K562 (cell line): ENCODE data around the gene CORO1A. TPM values are rescaled to one million over a fixed set of nuclear protein-coding genes. Genes with fewer than 3 reads are reported as not detected.

Source experiments
- CBFA2T2 ChIP-seq: fragments of 450-650 bp; conservative IDR thresholded peaks from 2 replicates; pipeline ENCODE4 v1.6.1; 2017; ENCODE audit warnings: mild to moderate bottlenecking
- EP300 ChIP-seq: IDR thresholded peaks from 2 replicates; pipeline ENCODE4 v1.6.1; 2012; ENCODE audit warnings: low read length, improper control_type of control experiment
- GTF2A2 ChIP-seq: IDR thresholded peaks from 2 replicates; pipeline ENCODE4 v1.6.1; 2016; ENCODE audit warnings: mild to moderate bottlenecking, missing genetic modification characterization, missing compliant biosample characterization
- NONO ChIP-seq, 2 experiments: fragments of 200-400 bp in 1 of 2; fragments of 450-650 bp in 1 of 2; formaldehyde crosslinking in 1 of 2; IDR thresholded peaks; 2 replicates each; pipeline ENCODE4 v1.6.1; 2017; ENCODE audit warnings: low read depth in 2 of 2, mild to moderate bottlenecking in 2 of 2, moderate library complexity in 2 of 2, low read length in 1 of 2
- SMARCE1 ChIP-seq: fragments of 450-650 bp; IDR thresholded peaks from 2 replicates; pipeline ENCODE4 v1.7.1; 2016; ENCODE audit warnings: mild to moderate bottlenecking
- SRF ChIP-seq, 2 experiments: fragments of 250-450, 450-650 bp in 1 of 2; sonication (Bioruptor Pico) in 1 of 2; sonication (generic) in 1 of 2; formaldehyde crosslinking; IDR thresholded peaks; 2 replicates each; pipeline versions ENCODE4 v1.5.0 to v1.5.1; 2020 to 2022; ENCODE audit warnings: mild to moderate bottlenecking in 1 of 2, missing genetic modification reagents in 1 of 2
- TAL1 ChIP-seq: fragments of 450-650 bp; IDR thresholded peaks from 2 replicates; pipeline ENCODE4 v1.6.1; 2016; ENCODE audit warnings: mild to moderate bottlenecking
- ZNF316 ChIP-seq: fragments of 450-650 bp; IDR thresholded peaks from 2 replicates; pipeline ENCODE4 v1.6.1; 2016
- ZNF507 ChIP-seq: conservative IDR thresholded peaks from 2 replicates; pipeline ENCODE4 v1.6.1; 2017; ENCODE audit warnings: missing genetic modification characterization, missing compliant biosample characterization
- ZNF696 ChIP-seq: fragments of 250-450 bp; sonication (Bioruptor Pico); conservative IDR thresholded peaks from 2 replicates; pipeline ENCODE4 v1.4.0; 2020; ENCODE audit warnings: mild to moderate bottlenecking, moderate library complexity
- ZNF778 ChIP-seq: fragments of 450-650 bp; formaldehyde crosslinking; IDR thresholded peaks from 2 replicates; pipeline ENCODE4 v1.4.0; 2020; ENCODE audit warnings: mild to moderate bottlenecking, moderate library complexity
- polyA plus RNA-seq, 8 experiments: library from polyadenylated mRNA; depleted of rRNA in 4 of 8; stranded (reverse) in 5 of 8; unstranded in 3 of 8; fragments of >200 nt; fragmentation: Nextera tagmentation in 2 of 8; fragmentation: Illumina TruSeq in 1 of 8; extraction: Ambion mirVana in 2 of 8; extraction: Trizol in 1 of 8; gene quantifications; 2 replicates each; pipeline versions ENCODE4 v1.2.1 to v1.2.3, GENCODE V29; 2011 to 2014; ENCODE audit warnings: inconsistent platforms in 1 of 8, missing spikeins in 1 of 8
- total RNA-seq, 7 experiments: library from RNA; depleted of rRNA in 6 of 7; stranded (reverse); fragments of >200 nt in 6 of 7; fragmentation: Illumina TruSeq in 2 of 7; extraction: Trizol in 2 of 7; gene quantifications; 2 replicates each; pipeline versions ENCODE4 v1.2.1 to v1.2.3, GENCODE V29; 2011 to 2021; ENCODE audit warnings: low replicate concordance in 1 of 7
- TF ChIP-seq, protein P1 (sequence below): sonication (generic); formaldehyde crosslinking; IDR thresholded peaks from 2 replicates; pipeline ENCODE4 v1.8.0; 2022; ENCODE audit warnings: mild to moderate bottlenecking, missing genetic modification reagents
- TF ChIP-seq, protein P2 (sequence below): fragments of 450-650 bp; formaldehyde crosslinking; IDR thresholded peaks from 2 replicates; pipeline ENCODE4 v1.4.0; 2020; ENCODE audit warnings: mild to moderate bottlenecking, moderate library complexity
- TF ChIP-seq, protein P3 (sequence below): IDR thresholded peaks from 2 replicates; pipeline ENCODE4 v1.6.1; 2014; ENCODE audit warnings: antibody characterized with exemption
- TF ChIP-seq, protein P4 (sequence below): fragments of 450-650 bp; formaldehyde crosslinking; IDR thresholded peaks from 2 replicates; pipeline ENCODE4 v1.4.0; 2020; ENCODE audit warnings: mild to moderate bottlenecking
- TF ChIP-seq, protein P5 (sequence below): fragments of 450-650 bp; IDR thresholded peaks from 2 replicates; pipeline ENCODE4 v1.6.1; 2014; ENCODE audit warnings: low read depth, mild to moderate bottlenecking, moderate library complexity, borderline replicate concordance
- TF ChIP-seq, protein P6 (sequence below): sonication (generic); formaldehyde crosslinking; IDR thresholded peaks from 2 replicates; pipeline ENCODE4 v1.9.0; 2022; ENCODE audit warnings: mild to moderate bottlenecking, missing genetic modification reagents

Gene CORO1A
- total and polyA plus RNA-seq, 9 of the 15 experiments (the other 6 are each of a cell fraction or from before 2014, with no cell fraction given): 0.22 to 23.8 (median 7.6) TPM

DNA sequence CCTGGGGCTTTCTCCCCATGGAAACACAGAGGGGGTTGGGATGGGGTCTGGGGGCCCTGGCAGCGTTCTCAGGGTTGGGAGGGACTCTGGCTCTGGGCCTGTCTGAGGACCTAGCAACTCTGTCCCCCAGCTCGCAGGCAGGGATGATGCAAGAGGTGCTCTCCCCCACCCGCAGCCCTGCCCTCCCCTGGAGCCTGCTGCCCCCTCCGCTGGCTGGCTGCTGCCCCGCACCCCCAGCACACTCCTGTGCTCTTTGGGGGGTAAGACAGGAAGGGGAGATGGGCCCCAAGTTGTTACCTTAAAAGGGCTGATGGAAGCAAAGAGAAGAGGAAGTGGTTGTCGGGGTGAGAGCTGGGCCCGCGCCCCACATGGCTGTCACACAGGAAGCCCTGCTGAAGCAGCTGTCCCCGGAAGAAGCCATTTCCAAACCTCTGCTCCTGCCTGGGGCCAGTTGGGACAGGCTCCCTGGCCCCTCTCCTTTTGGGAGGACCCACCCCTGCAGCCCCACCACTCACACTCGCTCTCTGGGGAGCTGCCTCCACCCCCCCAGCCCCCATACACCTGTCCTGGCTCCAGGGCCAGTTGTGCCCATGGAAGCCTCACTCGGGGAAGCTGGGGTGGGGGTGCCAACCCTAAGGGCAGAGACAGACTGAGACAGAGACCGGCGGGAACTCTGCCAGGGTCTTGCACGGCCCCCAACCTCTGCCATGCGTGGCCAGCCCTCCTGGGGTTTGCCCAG is 2.5 kb downstream of the CORO1A start (continued):
- TF ChIP-seq, protein P1, sequence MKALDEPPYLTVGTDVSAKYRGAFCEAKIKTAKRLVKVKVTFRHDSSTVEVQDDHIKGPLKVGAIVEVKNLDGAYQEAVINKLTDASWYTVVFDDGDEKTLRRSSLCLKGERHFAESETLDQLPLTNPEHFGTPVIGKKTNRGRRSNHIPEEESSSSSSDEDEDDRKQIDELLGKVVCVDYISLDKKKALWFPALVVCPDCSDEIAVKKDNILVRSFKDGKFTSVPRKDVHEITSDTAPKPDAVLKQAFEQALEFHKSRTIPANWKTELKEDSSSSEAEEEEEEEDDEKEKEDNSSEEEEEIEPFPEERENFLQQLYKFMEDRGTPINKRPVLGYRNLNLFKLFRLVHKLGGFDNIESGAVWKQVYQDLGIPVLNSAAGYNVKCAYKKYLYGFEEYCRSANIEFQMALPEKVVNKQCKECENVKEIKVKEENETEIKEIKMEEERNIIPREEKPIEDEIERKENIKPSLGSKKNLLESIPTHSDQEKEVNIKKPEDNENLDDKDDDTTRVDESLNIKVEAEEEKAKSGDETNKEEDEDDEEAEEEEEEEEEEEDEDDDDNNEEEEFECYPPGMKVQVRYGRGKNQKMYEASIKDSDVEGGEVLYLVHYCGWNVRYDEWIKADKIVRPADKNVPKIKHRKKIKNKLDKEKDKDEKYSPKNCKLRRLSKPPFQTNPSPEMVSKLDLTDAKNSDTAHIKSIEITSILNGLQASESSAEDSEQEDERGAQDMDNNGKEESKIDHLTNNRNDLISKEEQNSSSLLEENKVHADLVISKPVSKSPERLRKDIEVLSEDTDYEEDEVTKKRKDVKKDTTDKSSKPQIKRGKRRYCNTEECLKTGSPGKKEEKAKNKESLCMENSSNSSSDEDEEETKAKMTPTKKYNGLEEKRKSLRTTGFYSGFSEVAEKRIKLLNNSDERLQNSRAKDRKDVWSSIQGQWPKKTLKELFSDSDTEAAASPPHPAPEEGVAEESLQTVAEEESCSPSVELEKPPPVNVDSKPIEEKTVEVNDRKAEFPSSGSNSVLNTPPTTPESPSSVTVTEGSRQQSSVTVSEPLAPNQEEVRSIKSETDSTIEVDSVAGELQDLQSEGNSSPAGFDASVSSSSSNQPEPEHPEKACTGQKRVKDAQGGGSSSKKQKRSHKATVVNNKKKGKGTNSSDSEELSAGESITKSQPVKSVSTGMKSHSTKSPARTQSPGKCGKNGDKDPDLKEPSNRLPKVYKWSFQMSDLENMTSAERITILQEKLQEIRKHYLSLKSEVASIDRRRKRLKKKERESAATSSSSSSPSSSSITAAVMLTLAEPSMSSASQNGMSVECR: no peak
- TF ChIP-seq, protein P2, sequence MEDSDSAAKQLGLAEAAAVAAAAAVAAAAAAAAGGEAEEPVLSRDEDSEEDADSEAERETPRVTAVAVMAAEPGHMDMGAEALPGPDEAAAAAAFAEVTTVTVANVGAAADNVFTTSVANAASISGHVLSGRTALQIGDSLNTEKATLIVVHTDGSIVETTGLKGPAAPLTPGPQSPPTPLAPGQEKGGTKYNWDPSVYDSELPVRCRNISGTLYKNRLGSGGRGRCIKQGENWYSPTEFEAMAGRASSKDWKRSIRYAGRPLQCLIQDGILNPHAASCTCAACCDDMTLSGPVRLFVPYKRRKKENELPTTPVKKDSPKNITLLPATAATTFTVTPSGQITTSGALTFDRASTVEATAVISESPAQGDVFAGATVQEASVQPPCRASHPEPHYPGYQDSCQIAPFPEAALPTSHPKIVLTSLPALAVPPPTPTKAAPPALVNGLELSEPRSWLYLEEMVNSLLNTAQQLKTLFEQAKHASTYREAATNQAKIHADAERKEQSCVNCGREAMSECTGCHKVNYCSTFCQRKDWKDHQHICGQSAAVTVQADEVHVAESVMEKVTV: no peak
- TF ChIP-seq ZNF696 (CRISPR knock-in tag) (no peak), EP300 (no peak), GTF2A2 (tag) (no peak), SRF (CRISPR knock-in tag; IDR thresholded peaks at IDR 0.05) (peak; percentile 62 to 88; a peak in 3 of 4 replicates), ZNF507 (tag) (no peak), NONO (IDR thresholded peaks at IDR 0.05; ENCODE audit: low read depth in 2 of 2, low read length in 1 of 2) (no peak), ZNF778 (CRISPR knock-in tag) (no peak), CBFA2T2 (no peak), SMARCE1 (no peak), ZNF316 (no peak), TAL1 (no peak)
- TF ChIP-seq, protein P3, sequence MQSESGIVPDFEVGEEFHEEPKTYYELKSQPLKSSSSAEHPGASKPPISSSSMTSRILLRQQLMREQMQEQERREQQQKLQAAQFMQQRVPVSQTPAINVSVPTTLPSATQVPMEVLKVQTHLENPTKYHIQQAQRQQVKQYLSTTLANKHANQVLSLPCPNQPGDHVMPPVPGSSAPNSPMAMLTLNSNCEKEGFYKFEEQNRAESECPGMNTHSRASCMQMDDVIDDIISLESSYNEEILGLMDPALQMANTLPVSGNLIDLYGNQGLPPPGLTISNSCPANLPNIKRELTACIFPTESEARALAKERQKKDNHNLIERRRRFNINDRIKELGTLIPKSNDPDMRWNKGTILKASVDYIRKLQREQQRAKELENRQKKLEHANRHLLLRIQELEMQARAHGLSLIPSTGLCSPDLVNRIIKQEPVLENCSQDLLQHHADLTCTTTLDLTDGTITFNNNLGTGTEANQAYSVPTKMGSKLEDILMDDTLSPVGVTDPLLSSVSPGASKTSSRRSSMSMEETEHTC: no peak
- TF ChIP-seq, protein P4, sequence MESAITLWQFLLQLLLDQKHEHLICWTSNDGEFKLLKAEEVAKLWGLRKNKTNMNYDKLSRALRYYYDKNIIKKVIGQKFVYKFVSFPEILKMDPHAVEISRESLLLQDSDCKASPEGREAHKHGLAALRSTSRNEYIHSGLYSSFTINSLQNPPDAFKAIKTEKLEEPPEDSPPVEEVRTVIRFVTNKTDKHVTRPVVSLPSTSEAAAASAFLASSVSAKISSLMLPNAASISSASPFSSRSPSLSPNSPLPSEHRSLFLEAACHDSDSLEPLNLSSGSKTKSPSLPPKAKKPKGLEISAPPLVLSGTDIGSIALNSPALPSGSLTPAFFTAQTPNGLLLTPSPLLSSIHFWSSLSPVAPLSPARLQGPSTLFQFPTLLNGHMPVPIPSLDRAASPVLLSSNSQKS: no peak
- TF ChIP-seq, protein P5, sequence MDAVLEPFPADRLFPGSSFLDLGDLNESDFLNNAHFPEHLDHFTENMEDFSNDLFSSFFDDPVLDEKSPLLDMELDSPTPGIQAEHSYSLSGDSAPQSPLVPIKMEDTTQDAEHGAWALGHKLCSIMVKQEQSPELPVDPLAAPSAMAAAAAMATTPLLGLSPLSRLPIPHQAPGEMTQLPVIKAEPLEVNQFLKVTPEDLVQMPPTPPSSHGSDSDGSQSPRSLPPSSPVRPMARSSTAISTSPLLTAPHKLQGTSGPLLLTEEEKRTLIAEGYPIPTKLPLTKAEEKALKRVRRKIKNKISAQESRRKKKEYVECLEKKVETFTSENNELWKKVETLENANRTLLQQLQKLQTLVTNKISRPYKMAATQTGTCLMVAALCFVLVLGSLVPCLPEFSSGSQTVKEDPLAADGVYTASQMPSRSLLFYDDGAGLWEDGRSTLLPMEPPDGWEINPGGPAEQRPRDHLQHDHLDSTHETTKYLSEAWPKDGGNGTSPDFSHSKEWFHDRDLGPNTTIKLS: no peak
- TF ChIP-seq, protein P6, sequence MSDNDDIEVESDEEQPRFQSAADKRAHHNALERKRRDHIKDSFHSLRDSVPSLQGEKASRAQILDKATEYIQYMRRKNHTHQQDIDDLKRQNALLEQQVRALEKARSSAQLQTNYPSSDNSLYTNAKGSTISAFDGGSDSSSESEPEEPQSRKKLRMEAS (CRISPR knock-in tag): peak; percentile 93
